OCI-LY3 (cell line): ENCODE results near the gene NSA2.

Experiments
- CTCF ChIP-seq: fragments of 200-600, 300-600 bp; sonication (generic); IDR thresholded peaks from 2 replicates; pipeline ENCODE4 v1.5.1; 2014; ENCODE audit warnings: antibody characterized with exemption, low read length, low read depth
- EZH2phosphoT487 ChIP-seq: fragments of 200-600 bp; shearing (Covaris generic); IDR thresholded peaks from 2 replicates; pipeline ENCODE4 v1.6.1; 2018; ENCODE audit warnings: antibody characterized with exemption, mixed run types, low read depth

- TF ChIP-seq CTCF (no peak), EZH2phosphoT487 (no peak)
Measured at GRCh38 chr5:74787424-74787823, 20.4 kb downstream of the NSA2 start.
